Astrocyte (in vitro differentiated cells and primary cell): ENCODE measurements around the gene NEIL3. TPM values are rescaled to one million over a fixed set of nuclear protein-coding genes. Genes with fewer than 3 reads are reported as not detected.

Experiments
- DNase-seq: peaks from one replicate; pipeline ENCODE4 v3.0.0-alpha.2; 2010; ENCODE audit warnings: low read depth
- FAIRE-seq: peaks from 2 replicates; lab custom pipeline; 2011; peaks lifted over from hg19 to GRCh38; lab: Jason Lieb, UNC
- H2AFZ ChIP-seq: 2 replicates; pipeline ENCODE4 v1.6.0; 2012; ENCODE audit warnings: low read depth, low read length, inconsistent platforms
- H3K27ac ChIP-seq: 2 replicates; pipeline ENCODE4 v1.5.1; 2011; ENCODE audit warnings: low read depth, low read length, inconsistent platforms
- H3K27me3 ChIP-seq: 2 replicates; pipeline ENCODE4 v1.6.0; 2011; ENCODE audit warnings: low read length, inconsistent platforms; ENCODE audit not compliant: insufficient read depth
- H3K36me3 ChIP-seq: 2 replicates; pipeline ENCODE4 v1.5.1; 2011; ENCODE audit warnings: low read length, inconsistent platforms; ENCODE audit not compliant: insufficient read depth
- H3K4me1 ChIP-seq: 2 replicates; pipeline ENCODE4 v1.5.1; 2011; ENCODE audit warnings: low read length, inconsistent platforms; ENCODE audit not compliant: insufficient read depth
- H3K4me2 ChIP-seq: 2 replicates; pipeline ENCODE4 v1.6.0; 2012; ENCODE audit warnings: low read length, inconsistent platforms
- H3K4me3 ChIP-seq: 2 replicates; pipeline ENCODE4 v1.5.1; 2011; ENCODE audit warnings: low read depth, mild to moderate bottlenecking, low read length, inconsistent platforms; ENCODE audit not compliant: insufficient read depth
- H3K79me2 ChIP-seq: 2 replicates; pipeline ENCODE4 v1.6.0; 2012; ENCODE audit warnings: mild to moderate bottlenecking, low read length, inconsistent platforms; ENCODE audit not compliant: insufficient read depth
- H3K9ac ChIP-seq: 2 replicates; pipeline ENCODE4 v1.6.0; 2012; ENCODE audit warnings: mild to moderate bottlenecking, low read length, inconsistent platforms
- H3K9me3 ChIP-seq: 2 replicates; pipeline ENCODE4 v1.5.1; 2012; ENCODE audit warnings: low read depth, mild to moderate bottlenecking, low read length, inconsistent platforms; ENCODE audit not compliant: insufficient read depth
- H4K20me1 ChIP-seq: 2 replicates; pipeline ENCODE4 v1.6.0; 2012; ENCODE audit warnings: low read length, inconsistent platforms; ENCODE audit not compliant: insufficient read depth
- H3K27ac Mint-ChIP-seq: one replicate; pipeline ENCODE4 v1.8.0; 2021; ENCODE audit warnings: mild to moderate bottlenecking, mixed read lengths; ENCODE audit not compliant: unreplicated experiment
- H3K27me3 Mint-ChIP-seq: one replicate; pipeline ENCODE4 v1.8.0; 2021; ENCODE audit warnings: low read depth, mixed read lengths; ENCODE audit not compliant: unreplicated experiment
- H3K36me3 Mint-ChIP-seq: one replicate; pipeline ENCODE4 v1.8.0; 2021; ENCODE audit warnings: low read depth, mixed read lengths; ENCODE audit not compliant: unreplicated experiment
- H3K4me1 Mint-ChIP-seq: one replicate; pipeline ENCODE4 v1.8.0; 2021; ENCODE audit warnings: low read depth, mixed read lengths; ENCODE audit not compliant: unreplicated experiment
- H3K4me3 Mint-ChIP-seq: one replicate; pipeline ENCODE4 v1.8.0; 2021; ENCODE audit warnings: mild to moderate bottlenecking, moderate library complexity, mixed read lengths; ENCODE audit not compliant: unreplicated experiment
- H3K9me3 Mint-ChIP-seq: one replicate; pipeline ENCODE4 v1.8.0; 2021; ENCODE audit warnings: mild to moderate bottlenecking, mixed read lengths; ENCODE audit not compliant: unreplicated experiment
- CTCF ChIP-seq: IDR thresholded peaks from 2 replicates; pipeline ENCODE4 v1.5.1; 2011; ENCODE audit warnings: low read depth, mild to moderate bottlenecking, inconsistent platforms, low read length, moderate library complexity; ENCODE audit not compliant: insufficient read depth
- EZH2 ChIP-seq: IDR thresholded peaks from 2 replicates; pipeline ENCODE4 v1.6.1; 2012; ENCODE audit warnings: mild to moderate bottlenecking, low read length, inconsistent platforms; ENCODE audit not compliant: insufficient read depth
- total RNA-seq: library from RNA; stranded (reverse); gene quantifications from 2 replicates; pipeline ENCODE4 v1.2.1, GENCODE V29; 2021

NEIL3 gene
- total RNA-seq, 1 donor from 2014 or later: 0.91 TPM

- Histone ChIP-seq H3K4me1 (no peaks in the 10 kb centered on the region), H2AFZ (no peak overlapping the region), H3K9ac (no peak overlapping the region), H3K36me3 (no peaks in the 10 kb centered on the region), H3K9me3 (no peaks in the 10 kb centered on the region), H4K20me1 (no peaks in the 10 kb centered on the region), H3K79me2 (no peaks in the 10 kb centered on the region), H3K27me3 (no peaks in the 10 kb centered on the region), H3K4me2 (no peak overlapping the region), H3K4me3 (no peak overlapping the region), H3K27ac (no peak overlapping the region)
- Mint-ChIP-seq H3K36me3 (no peaks in the 10 kb centered on the region), H3K4me3 (no peak overlapping the region), H3K27me3 (no peaks in the 10 kb centered on the region), H3K9me3 (no peaks in the 10 kb centered on the region), H3K4me1 (no peaks in the 10 kb centered on the region), H3K27ac (no peak overlapping the region)
- no peak for TF ChIP-seq CTCF
- no peak for TF ChIP-seq EZH2
- DNase-seq: no peak
- no peak for FAIRE-seq
Observed at GRCh38 chr4:177375372-177375771, 65.7 kb downstream of the NEIL3 start.

GRCh38 chr4:177376024-177376423 is 66.3 kb downstream of the NEIL3 start:
- no peak for DNase-seq
- Histone ChIP-seq H3K79me2 (no peaks in the 10 kb centered on the region), H3K4me1 (no peaks in the 10 kb centered on the region), H4K20me1 (no peaks in the 10 kb centered on the region), H2AFZ (no peak overlapping the region), H3K27me3 (no peaks in the 10 kb centered on the region), H3K4me2 (no peak overlapping the region), H3K4me3 (no peak overlapping the region), H3K9ac (no peak overlapping the region), H3K36me3 (no peaks in the 10 kb centered on the region), H3K9me3 (no peaks in the 10 kb centered on the region), H3K27ac (no peak overlapping the region)
- Mint-ChIP-seq H3K27me3 (no peaks in the 10 kb centered on the region), H3K4me1 (no peaks in the 10 kb centered on the region), H3K27ac (no peak overlapping the region), H3K36me3 (no peaks in the 10 kb centered on the region), H3K9me3 (no peaks in the 10 kb centered on the region), H3K4me3 (no peak overlapping the region)
- FAIRE-seq: no peak
- no peak for TF ChIP-seq CTCF
- no peak for TF ChIP-seq EZH2

- no peaks in the 10 kb centered on the region for H3K9me3 Mint-ChIP-seq
- Histone ChIP-seq H3K4me2 (no peak overlapping the region), H3K79me2 (no peaks in the 10 kb centered on the region), H4K20me1 (no peaks in the 10 kb centered on the region), H3K4me3 (no peak overlapping the region), H3K9me3 (no peaks in the 10 kb centered on the region), H3K27ac (no peak overlapping the region), H3K36me3 (no peaks in the 10 kb centered on the region), H3K4me1 (no peaks in the 10 kb centered on the region), H2AFZ (no peak overlapping the region), H3K27me3 (no peaks in the 10 kb centered on the region), H3K9ac (no peak overlapping the region)
- peaks cover 2% of the 10 kb centered on the region for H3K4me1 Mint-ChIP-seq
- TF ChIP-seq CTCF (no peak), EZH2 (no peak)
- H3K4me3 Mint-ChIP-seq: no peak overlapping the region
- FAIRE-seq (no peak), DNase-seq (no peak)
- H3K27me3 Mint-ChIP-seq: no peaks in the 10 kb centered on the region
- H3K36me3 Mint-ChIP-seq: no peaks in the 10 kb centered on the region
- no peak overlapping the region for H3K27ac Mint-ChIP-seq
Observed at GRCh38 chr4:177380730-177381287, 71.1 kb downstream of the NEIL3 start.
